ENCODE results near the gene OR10G7. TPM values are rescaled to one million over a fixed set of nuclear protein-coding genes. Genes with fewer than 3 reads are reported as not detected.

OR10G7 gene
- polyA plus RNA-seq, 4 donors = not detected

- Histone ChIP-seq H3K9me3 (ENCODE audit: control insufficient read depth in 2 of 2, insufficient read depth in 1 of 2, low read depth in 1 of 2, low read length in 1 of 2) (no peaks in the 10 kb centered on the region), H3K27ac (ENCODE audit: low read depth in 1 of 3, low read length in 2 of 3) (no peak overlapping the region), H3K4me3 (ENCODE audit: low read depth in 1 of 3, low read length in 3 of 3) (peak overlapping the region in 1 of 3 donors; percentile 16), H3K36me3 (ENCODE audit: control insufficient read depth in 3 of 3, insufficient read depth in 2 of 3, low read depth in 1 of 3, low read length in 3 of 3) (no peaks in the 10 kb centered on the region), H3K27me3 (ENCODE audit: control insufficient read depth in 3 of 3, insufficient read depth in 3 of 3, low read length in 3 of 3) (peaks cover 0 to 11% (median 0%) of the 10 kb centered on the region in 3 donors), H3K4me1 (ENCODE audit: control insufficient read depth in 3 of 3, insufficient read depth in 2 of 3, low read depth in 1 of 3, low read length in 2 of 3) (no peaks in the 10 kb centered on the region)
- FAIRE-seq = no peak
- peak; percentile 59 to 72 for DNase-seq
- WGBS, 3 donors = 28 to 36% (median 29%) methylated on average over 28 of the region's 28 CpGs
These were observed 28.6 kb upstream of the OR10G7 start for GRCh38 chr11:124069429-124070401.

- Histone ChIP-seq H3K4me3 (ENCODE audit: low read depth in 1 of 3, low read length in 3 of 3) (no peak overlapping the region), H3K36me3 (ENCODE audit: control insufficient read depth in 3 of 3, insufficient read depth in 2 of 3, low read depth in 1 of 3, low read length in 3 of 3) (no peaks in the 10 kb centered on the region), H3K4me1 (ENCODE audit: control insufficient read depth in 3 of 3, insufficient read depth in 2 of 3, low read depth in 1 of 3, low read length in 2 of 3) (no peaks in the 10 kb centered on the region), H3K27ac (ENCODE audit: low read depth in 1 of 3, low read length in 2 of 3) (no peak overlapping the region), H3K9me3 (ENCODE audit: control insufficient read depth in 2 of 2, insufficient read depth in 1 of 2, low read depth in 1 of 2, low read length in 1 of 2) (no peaks in the 10 kb centered on the region), H3K27me3 (ENCODE audit: control insufficient read depth in 3 of 3, insufficient read depth in 3 of 3, low read length in 3 of 3) (peaks cover 0 to 14% (median 0%) of the 10 kb centered on the region in 3 donors)
- WGBS, 3 donors = 21 to 55% (median 36%) methylated on average over 4 of the region's 4 CpGs
- no peak for DNase-seq
- no peak for FAIRE-seq
These were observed 27.5 kb upstream of the OR10G7 start for GRCh38 chr11:124068601-124069110.

GRCh38 chr11:124052966-124053365 lies 11.8 kb upstream of the OR10G7 start:
- DNase-seq = no peak
- 85 to 94% (median 90%) methylated on average over 3 of the region's 3 CpGs for WGBS, 3 donors
- Histone ChIP-seq H3K36me3 (ENCODE audit: control insufficient read depth in 3 of 3, insufficient read depth in 2 of 3, low read depth in 1 of 3, low read length in 3 of 3) (no peaks in the 10 kb centered on the region), H3K27ac (ENCODE audit: low read depth in 1 of 3, low read length in 2 of 3) (no peak overlapping the region), H3K27me3 (ENCODE audit: control insufficient read depth in 3 of 3, insufficient read depth in 3 of 3, low read length in 3 of 3) (no peaks in the 10 kb centered on the region), H3K9me3 (ENCODE audit: control insufficient read depth in 2 of 2, insufficient read depth in 1 of 2, low read depth in 1 of 2, low read length in 1 of 2) (no peaks in the 10 kb centered on the region), H3K4me1 (ENCODE audit: control insufficient read depth in 3 of 3, insufficient read depth in 2 of 3, low read depth in 1 of 3, low read length in 2 of 3) (no peaks in the 10 kb centered on the region), H3K4me3 (ENCODE audit: low read depth in 1 of 3, low read length in 3 of 3) (no peak overlapping the region)
- FAIRE-seq = no peak

DNA sequence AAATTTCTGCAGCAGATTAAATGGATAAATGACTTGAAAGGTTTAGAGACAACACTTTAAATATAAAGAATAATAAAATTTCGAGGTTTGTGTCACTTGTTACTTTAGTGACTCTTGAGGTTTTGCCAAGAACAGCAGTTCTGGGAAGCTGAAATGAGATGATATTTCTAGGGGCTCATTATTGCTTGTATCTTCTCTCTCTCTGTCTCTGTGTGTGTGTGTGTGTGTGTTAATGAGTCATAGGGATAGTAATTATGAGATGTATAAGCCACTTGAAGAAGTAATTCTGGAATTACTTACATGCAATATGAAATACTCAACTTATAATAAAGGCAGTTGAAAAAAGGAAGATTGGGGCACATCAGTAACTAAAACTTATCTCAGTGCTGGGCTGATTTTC lies 9.6 kb upstream of the OR10G7 start:
- H3K27me3 ChIP-seq (ENCODE audit: control insufficient read depth in 3 of 3, insufficient read depth in 3 of 3, low read length in 3 of 3) = no peaks in the 10 kb centered on the region
- no peak for FAIRE-seq
- no peaks in the 10 kb centered on the region for H3K36me3 ChIP-seq (ENCODE audit: control insufficient read depth in 3 of 3, insufficient read depth in 2 of 3, low read depth in 1 of 3, low read length in 3 of 3)
- H3K4me1 ChIP-seq (ENCODE audit: control insufficient read depth in 3 of 3, insufficient read depth in 2 of 3, low read depth in 1 of 3, low read length in 2 of 3) = no peaks in the 10 kb centered on the region
- H3K4me3 ChIP-seq (ENCODE audit: low read depth in 1 of 3, low read length in 3 of 3) = no peak overlapping the region
- no peak overlapping the region for H3K27ac ChIP-seq (ENCODE audit: low read depth in 1 of 3, low read length in 2 of 3)
- H3K9me3 ChIP-seq (ENCODE audit: control insufficient read depth in 2 of 2, insufficient read depth in 1 of 2, low read depth in 1 of 2, low read length in 1 of 2) = no peaks in the 10 kb centered on the region
- no peak for DNase-seq
- WGBS, 3 donors = 38 to 44% (median 43%) methylated on average over 1 of the region's 1 CpG

DNA sequence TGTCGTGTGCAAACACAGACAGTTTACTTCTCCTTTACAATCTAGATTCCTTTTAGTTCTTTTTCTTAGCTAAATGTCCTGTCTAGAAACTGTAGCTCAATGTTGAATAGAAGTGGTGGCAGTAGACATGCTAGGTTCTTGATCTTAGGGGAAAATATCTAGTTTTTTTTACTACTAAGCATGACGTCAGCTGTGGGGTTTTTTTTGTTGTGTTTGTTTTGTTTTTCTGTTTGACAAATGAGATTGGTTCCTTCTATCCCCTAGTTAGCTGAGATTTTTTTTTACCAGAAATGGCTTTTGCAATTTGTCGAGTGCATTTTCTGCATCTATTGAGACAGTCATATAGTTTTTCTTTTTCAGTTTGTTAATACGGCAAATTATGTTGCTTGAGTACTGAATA lies 2.3 kb upstream of the OR10G7 start:
- WGBS, 3 donors = 72 to 77% (median 72%) methylated on average over 4 of the region's 4 CpGs
- H3K4me3 ChIP-seq (ENCODE audit: low read depth in 1 of 3, low read length in 3 of 3) = no peak overlapping the region
- H3K4me1 ChIP-seq (ENCODE audit: control insufficient read depth in 3 of 3, insufficient read depth in 2 of 3, low read depth in 1 of 3, low read length in 2 of 3) = no peaks in the 10 kb centered on the region
- H3K9me3 ChIP-seq (ENCODE audit: control insufficient read depth in 2 of 2, insufficient read depth in 1 of 2, low read depth in 1 of 2, low read length in 1 of 2) = no peaks in the 10 kb centered on the region
- no peaks in the 10 kb centered on the region for H3K36me3 ChIP-seq (ENCODE audit: control insufficient read depth in 3 of 3, insufficient read depth in 2 of 3, low read depth in 1 of 3, low read length in 3 of 3)
- no peaks in the 10 kb centered on the region for H3K27me3 ChIP-seq (ENCODE audit: control insufficient read depth in 3 of 3, insufficient read depth in 3 of 3, low read length in 3 of 3)
- DNase-seq (no peak), FAIRE-seq (no peak)
- H3K27ac ChIP-seq (ENCODE audit: low read depth in 1 of 3, low read length in 2 of 3) = no peak overlapping the region

DNA sequence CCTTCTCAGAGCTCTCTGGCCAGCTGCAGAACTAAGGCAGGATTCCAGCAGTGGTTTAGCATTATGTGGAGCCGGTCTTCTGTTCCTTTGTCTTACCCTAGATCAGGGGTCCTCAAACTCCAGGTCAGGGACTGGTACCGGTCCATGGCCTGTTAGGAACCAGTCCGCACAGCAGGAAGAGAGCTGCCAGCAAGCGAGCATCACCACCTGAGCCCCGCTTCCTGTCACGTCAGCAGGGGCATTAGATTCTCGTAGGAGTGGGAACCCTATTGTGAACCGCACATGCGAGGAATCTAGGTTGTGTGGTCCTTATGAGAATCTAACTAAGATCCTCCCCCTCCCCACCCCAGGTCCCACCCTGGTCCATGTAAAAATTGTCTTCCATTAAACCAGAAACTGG lies 1.6 kb downstream of the OR10G7 start:
- DNase-seq (no peak), FAIRE-seq (no peak)
- no peaks in the 10 kb centered on the region for H3K9me3 ChIP-seq (ENCODE audit: control insufficient read depth in 2 of 2, insufficient read depth in 1 of 2, low read depth in 1 of 2, low read length in 1 of 2)
- H3K36me3 ChIP-seq (ENCODE audit: control insufficient read depth in 3 of 3, insufficient read depth in 2 of 3, low read depth in 1 of 3, low read length in 3 of 3) = no peaks in the 10 kb centered on the region
- H3K27me3 ChIP-seq (ENCODE audit: control insufficient read depth in 3 of 3, insufficient read depth in 3 of 3, low read length in 3 of 3) = no peaks in the 10 kb centered on the region
- H3K4me1 ChIP-seq (ENCODE audit: control insufficient read depth in 3 of 3, insufficient read depth in 2 of 3, low read depth in 1 of 3, low read length in 2 of 3) = no peaks in the 10 kb centered on the region
- no peak overlapping the region for H3K27ac ChIP-seq (ENCODE audit: low read depth in 1 of 3, low read length in 2 of 3)
- WGBS, 3 donors = 81 to 85% (median 81%) methylated on average over 9 of the region's 9 CpGs
- H3K4me3 ChIP-seq (ENCODE audit: low read depth in 1 of 3, low read length in 3 of 3) = no peak overlapping the region

DNA sequence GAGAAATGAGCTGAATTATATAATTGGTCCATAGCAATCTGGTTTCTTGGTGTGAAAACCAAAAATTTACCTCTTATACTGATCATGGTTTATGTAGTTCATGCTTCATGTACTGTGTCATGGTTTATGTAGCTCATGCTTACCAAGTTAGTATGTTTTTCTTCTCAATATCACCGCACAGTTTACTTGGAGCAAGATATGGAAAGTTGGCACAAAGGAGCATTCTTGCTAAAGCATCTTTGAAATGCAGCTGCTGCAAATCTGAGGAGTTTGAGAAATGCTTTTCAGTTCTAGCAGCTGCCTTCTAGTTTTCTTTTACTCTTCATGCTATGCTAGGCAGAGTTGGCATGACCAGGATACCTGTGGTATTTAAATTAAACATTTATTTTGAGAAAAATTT lies 4.5 kb downstream of the OR10G7 start:
- Histone ChIP-seq H3K4me3 (ENCODE audit: low read depth in 1 of 3, low read length in 3 of 3) (no peak overlapping the region), H3K9me3 (ENCODE audit: control insufficient read depth in 2 of 2, insufficient read depth in 1 of 2, low read depth in 1 of 2, low read length in 1 of 2) (no peaks in the 10 kb centered on the region), H3K27me3 (ENCODE audit: control insufficient read depth in 3 of 3, insufficient read depth in 3 of 3, low read length in 3 of 3) (no peaks in the 10 kb centered on the region), H3K4me1 (ENCODE audit: control insufficient read depth in 3 of 3, insufficient read depth in 2 of 3, low read depth in 1 of 3, low read length in 2 of 3) (no peaks in the 10 kb centered on the region), H3K36me3 (ENCODE audit: control insufficient read depth in 3 of 3, insufficient read depth in 2 of 3, low read depth in 1 of 3, low read length in 3 of 3) (no peaks in the 10 kb centered on the region), H3K27ac (ENCODE audit: low read depth in 1 of 3, low read length in 2 of 3) (no peak overlapping the region)
- 64 to 85% (median 79%) methylated on average over 1 of the region's 1 CpG for WGBS, 3 donors
- FAIRE-seq = no peak
- no peak for DNase-seq

DNA sequence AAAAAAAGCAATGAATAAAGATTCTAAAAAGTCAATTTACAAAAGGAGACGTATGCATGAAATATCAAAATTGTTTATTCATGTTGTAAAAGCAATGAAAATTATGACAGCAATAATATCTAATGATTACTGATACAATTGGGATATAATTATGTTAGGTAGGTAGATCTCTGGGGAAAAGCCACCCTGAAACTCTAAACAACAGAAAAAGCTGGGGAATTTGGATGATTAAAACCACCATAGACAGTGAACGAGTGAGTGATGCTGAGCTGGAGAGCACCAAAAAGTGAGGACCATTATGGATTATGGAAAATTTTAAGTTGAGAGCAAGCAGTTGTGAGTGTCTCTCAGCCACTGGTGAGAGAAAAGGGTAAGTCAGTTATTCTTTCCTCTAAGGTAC lies 14.6 kb downstream of the OR10G7 start, which contains the start of gene OR10G8:
Gene OR10G8, plus strand, starts transcription at position 301 of the 400 bp plus-strand sequence. CDS start 2,825 bp downstream, outside the sequence.
- Histone ChIP-seq H3K27ac (ENCODE audit: low read depth in 1 of 3, low read length in 2 of 3) (no peak within 1 kb of the TSS), H3K27me3 (ENCODE audit: control insufficient read depth in 3 of 3, insufficient read depth in 3 of 3, low read length in 3 of 3) (no peaks in the 10 kb centered on the region), H3K4me1 (ENCODE audit: control insufficient read depth in 3 of 3, insufficient read depth in 2 of 3, low read depth in 1 of 3, low read length in 2 of 3) (no peaks in the 10 kb centered on the region), H3K9me3 (ENCODE audit: control insufficient read depth in 2 of 2, insufficient read depth in 1 of 2, low read depth in 1 of 2, low read length in 1 of 2) (no peaks in the 10 kb centered on the region), H3K36me3 (ENCODE audit: control insufficient read depth in 3 of 3, insufficient read depth in 2 of 3, low read depth in 1 of 3, low read length in 3 of 3) (no peaks in the 10 kb centered on the region), H3K4me3 (ENCODE audit: low read depth in 1 of 3, low read length in 3 of 3) (no peak within 1 kb of the TSS)
- FAIRE-seq = no peak
- DNase-seq = no peak
- WGBS, 3 donors = 57 to 69% (median 65%) methylated on average over 2 of the region's 2 CpGs

Measured in small intestine (tissue), 7 donors.